HG03575 (cell line): ENCODE measurements around the gene SIK2.
A peak's percentile ranks its signal among the peaks of the same experiment; 100 is the strongest.

Experiments used
- ATAC-seq: cut with Tn5 transposase; IDR thresholded peaks from one replicate; pipeline ENCODE4 v1.9.1; 2021; ENCODE audit not compliant: unreplicated experiment, insufficient number of reproducible peaks, low FRiP score; ENCODE audit errors: extremely low read depth

SIK2 gene

DNA sequence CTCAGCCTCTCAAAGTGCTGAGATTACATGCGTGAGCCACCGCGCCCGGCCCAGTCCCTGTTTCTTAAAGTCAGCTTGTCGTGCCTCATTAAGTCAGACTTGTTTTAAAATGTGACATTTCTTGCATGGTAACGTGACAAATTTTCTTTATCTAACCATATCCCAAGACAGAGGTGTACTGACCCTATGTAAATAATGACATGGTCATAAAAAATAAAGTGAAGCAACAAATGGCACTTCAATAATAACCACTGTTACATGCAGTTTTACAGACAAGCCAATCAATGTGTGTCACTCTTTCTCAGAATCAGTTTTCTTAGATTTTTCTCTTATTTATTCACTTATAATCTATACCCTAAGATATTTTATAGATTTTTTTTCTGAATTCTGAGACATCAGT lies 26.5 kb upstream of the SIK2 start:
- ATAC-seq: no peak

GRCh38 chr11:111577821-111578220 lies 24.4 kb upstream of the SIK2 start:
- no peak for ATAC-seq

DNA sequence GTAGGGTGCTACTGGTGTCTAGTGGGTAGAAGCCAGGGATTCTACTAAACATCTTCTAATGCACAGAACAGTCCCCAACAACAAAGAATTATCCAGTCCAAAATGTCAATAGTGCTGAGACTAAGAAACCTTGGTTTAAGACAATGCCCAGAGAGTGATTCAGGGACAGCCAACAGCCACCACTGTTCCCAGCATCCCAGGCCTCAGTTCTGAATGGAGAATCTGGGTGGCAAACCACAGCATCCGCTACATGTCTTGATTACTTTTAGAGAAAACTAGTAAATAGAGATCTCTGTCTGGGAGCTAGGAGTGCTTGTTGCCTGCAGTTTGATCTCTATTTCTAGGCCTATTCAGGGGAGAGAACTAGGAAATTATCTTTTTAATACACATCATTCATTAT lies 20.9 kb upstream of the SIK2 start:
- ATAC-seq: no peak

GRCh38 chr11:111582163-111582562 lies 20.1 kb upstream of the SIK2 start:
- ATAC-seq: no peak

DNA sequence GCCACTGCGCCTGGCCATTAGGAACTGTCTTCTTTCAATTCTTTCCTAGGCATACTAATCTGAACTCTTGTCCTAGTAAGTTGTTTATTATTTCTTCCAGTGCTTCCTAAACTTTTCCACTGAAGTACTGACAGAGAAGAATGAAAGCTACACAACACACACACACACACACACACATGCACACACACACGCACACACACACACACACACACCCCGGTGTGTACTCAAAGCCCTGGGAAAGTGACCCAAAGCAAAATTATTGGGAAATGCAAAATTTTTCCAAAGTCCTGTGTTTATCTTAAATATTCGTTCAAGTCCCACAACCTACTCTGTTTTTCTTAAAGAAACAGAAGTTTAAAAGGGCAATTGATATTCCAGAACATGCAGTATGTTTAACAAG lies 19.4 kb upstream of the SIK2 start:
- no peak for ATAC-seq

- no peak for ATAC-seq
Observed at GRCh38 chr11:111585371-111585770, 16.9 kb upstream of the SIK2 start.

DNA sequence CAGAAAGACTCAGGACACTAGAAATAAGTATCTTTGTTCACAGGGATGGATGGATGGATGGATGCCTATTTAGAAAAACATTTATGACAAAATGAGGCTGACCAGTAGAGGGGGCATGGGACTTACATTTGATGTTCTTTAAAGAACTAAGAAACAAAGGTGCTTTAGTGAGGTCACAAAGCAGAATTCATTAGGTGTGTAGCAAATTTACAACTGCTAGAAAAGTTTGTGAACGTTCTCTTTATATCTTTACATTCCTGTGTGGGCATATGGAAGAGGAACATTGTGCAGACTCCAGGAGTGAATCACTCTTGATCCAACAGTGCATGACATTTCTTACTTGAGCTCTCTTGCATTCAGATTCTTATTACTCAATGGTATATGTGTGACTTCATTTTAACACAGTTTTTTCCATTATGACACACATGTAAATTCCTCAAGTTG lies 15.8 kb upstream of the SIK2 start:
- ATAC-seq: no peak

DNA sequence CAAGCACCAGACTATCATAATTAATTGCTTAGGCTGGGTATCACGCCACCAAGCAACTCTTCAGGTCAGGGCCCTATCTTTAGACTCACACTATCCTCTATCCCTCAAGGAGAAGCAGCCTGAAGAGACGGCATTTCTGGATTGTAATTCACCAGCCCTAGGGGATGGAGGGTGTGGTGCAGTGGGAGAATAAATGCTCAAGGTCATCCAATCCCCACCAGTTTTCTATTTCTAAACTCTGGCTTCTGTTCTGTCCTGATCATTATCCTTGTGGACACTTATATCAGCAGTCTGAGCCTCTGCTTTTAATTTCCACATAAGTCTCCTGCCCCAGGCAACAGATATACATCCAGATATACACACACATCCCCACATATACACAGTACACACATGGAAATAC lies 13.1 kb upstream of the SIK2 start:
- ATAC-seq: no peak

DNA sequence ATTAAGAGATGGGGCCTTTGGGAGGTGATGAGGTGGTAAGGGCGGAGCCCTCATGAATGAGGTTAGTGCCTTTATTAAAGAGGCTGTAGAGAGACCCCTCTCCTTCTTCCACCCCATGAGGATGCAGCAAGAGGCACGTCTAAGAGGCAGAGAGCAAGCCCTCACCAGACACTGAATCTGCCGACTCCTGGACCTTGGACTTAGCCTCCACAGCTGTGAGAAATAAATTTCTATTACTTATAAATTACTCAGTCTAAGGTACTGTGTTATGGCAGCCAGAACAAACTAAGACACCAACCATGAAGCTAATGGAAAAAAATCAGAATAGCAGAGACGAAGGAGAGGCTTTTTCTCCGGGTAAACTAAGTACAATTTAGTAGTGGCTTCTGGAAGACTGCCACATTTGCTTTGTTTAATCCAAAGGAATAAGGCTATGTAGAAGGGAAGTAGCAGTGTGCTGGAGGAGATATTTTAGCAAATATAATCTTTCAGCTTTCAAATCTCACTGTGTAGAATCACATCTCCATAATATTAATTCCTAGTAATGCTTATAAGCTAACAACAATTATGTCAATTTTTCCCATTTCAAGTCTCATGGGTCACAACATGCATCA lies 12.3 kb upstream of the SIK2 start:
- no peak for ATAC-seq

- ATAC-seq: no peak
Observed at GRCh38 chr11:111591187-111591960, 10.9 kb upstream of the SIK2 start.

GRCh38 chr11:111592491-111592890 lies 9.8 kb upstream of the SIK2 start:
- ATAC-seq: no peak

DNA sequence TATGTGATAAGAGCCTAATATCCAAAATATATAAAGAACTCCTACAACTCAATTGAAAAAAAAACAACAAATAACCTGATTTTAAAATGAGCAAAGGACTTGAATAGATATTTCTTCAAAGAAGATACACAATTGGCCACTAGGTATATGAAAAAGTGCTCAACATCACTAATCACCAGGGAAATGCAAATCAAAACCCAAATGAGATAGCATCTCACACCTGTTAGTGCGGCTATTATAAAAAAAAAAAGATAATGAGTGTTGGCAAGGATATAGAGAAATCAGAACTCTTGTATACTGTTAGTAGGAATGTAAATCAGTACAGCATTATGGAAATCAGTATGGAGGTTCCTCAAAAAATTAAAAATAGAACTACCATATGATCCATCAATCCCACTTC lies 5.9 kb upstream of the SIK2 start:
- ATAC-seq: no peak

DNA sequence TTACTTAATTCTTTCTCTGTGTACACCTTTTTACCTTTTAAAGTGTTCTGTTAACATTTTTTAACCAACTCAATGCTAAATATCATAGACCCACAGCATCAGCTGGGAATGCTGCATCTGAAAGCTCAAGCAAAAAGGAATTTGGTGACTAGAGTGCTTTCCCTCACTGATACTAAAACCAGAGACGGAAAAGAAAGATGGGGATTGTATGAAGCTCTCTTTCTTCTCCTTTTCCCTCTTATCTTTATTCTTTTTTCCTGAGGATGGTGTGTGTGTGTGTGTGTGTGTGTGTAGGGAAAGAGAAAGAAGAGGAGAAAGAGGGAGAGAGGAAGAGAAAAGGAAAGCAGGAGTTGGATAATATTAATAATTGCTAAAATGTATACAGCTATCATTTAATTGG lies 4.1 kb upstream of the SIK2 start:
- no peak for ATAC-seq

DNA sequence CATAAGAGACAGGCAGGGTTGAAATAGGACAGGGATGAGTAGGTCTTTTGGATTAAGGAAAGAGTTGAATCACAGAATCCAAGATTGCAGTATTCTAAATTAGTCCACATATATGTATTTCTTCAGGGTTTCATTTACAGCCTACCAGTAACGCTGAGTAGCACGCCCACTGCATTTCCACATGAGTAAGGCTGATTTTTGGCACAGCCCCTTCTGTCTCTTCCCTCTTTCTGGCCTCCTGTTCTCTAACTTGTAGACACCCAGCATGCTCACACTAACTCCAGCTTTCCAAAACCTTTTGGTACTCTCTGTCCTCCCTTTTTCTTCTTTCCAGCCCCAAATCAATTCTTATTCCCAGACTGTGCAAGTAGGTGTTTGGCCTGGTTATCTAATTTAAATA lies 3.7 kb upstream of the SIK2 start:
- no peak for ATAC-seq

GRCh38 chr11:111601636-111601978 lies 642 bp upstream of the SIK2 start:
- peak; percentile 2 for ATAC-seq

- ATAC-seq: no peak
Observed at GRCh38 chr11:111602865-111603610, 789 bp downstream of the SIK2 start.

DNA sequence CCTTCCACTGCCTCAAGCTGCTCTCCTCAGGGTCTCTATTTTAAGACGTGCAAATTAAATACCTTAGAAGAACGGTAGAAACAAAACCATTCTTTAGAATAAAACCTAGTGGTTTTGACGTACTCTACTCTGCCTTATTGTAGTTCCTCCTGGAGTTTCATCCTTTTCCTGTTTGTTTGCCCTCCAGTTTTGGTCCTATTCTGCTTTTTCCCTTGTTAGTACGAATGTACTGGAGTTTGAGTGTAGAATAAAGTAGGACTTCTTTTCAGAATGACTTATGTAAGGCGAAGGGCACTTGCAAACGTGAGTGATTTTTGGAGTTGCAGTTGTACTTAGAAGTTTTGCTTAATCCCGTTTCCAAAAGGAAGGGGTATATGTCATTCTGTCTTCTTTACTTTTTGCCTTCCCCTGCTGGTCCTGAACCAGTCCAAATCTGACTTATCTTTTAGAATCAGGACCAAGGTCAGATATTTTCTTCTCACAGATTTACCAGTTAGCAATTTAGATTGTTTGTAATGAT lies 1.4 kb downstream of the SIK2 start:
- ATAC-seq: no peak

- no peak for ATAC-seq
Observed at GRCh38 chr11:111604392-111605009, 2.3 kb downstream of the SIK2 start.

DNA sequence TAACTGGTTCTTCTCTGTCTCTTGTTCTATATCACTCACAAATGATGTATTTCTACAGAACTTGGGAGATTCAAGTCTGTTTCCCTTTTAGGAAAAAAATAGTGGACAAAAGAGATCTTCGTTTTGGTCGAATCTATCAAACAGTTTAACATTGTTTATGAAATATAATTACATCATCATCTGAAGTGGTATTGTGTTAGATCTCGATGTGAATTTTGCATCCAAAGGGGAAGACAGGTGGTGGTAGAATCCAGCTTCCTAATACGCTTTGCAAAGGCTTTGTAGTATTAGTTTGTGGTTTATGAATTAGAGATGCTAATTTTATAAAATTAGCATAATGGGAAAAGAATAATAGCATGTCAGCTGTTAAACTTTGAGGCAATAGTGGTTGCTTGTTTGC lies 3.4 kb downstream of the SIK2 start:
- no peak for ATAC-seq

DNA sequence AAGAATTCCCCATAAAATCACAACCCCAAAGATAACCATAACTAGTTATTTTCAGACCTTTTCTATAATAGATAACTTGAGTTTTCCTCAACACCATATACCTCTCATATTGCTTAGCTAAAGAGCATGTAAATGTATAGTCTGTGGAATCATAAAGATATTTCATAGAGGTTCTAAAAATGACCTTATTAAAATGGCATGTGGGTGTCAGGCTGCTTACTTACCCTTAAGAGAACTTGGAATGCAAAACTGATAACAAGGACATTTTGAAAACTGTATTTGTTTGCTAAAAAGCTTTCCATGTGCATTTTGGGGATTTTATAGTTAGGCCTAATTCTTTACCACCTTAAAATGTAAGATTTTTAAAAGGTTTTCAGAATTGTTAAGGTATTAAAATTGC lies 4.7 kb downstream of the SIK2 start:
- ATAC-seq: no peak
